Spleen (tissue), 7 donors: Measurements from ENCODE around the gene OR4C3.

ENCODE experiments used
- CTCF ChIP-seq, 11 experiments: fragments of 200-600 bp in 7 of 11; fragments of 450-650 bp in 4 of 11; sonication (generic) in 4 of 11; IDR thresholded peaks in 8 of 11; conservative IDR thresholded peaks in 3 of 11; 1 replicate in 7 of 11; 2 replicates in 4 of 11; pipeline versions ENCODE4 v1.4.0 to v1.8.0; 2016 to 2021; ENCODE audit warnings: antibody characterized with exemption in 11 of 11, inconsistent platforms in 4 of 11, mild to moderate bottlenecking in 1 of 11
- POLR2A ChIP-seq, 3 donors: fragments of 450-650 bp; IDR thresholded peaks; one replicate each; pipeline ENCODE4 v1.5.1; 2017; ENCODE audit warnings: antibody characterized with exemption in 3 of 3, mild to moderate bottlenecking in 1 of 3
- donor health status: DM: no; HTN: no; CAD: no; lungs with moderate emphysema.
- donor health status: DM: no; HTN: no; CAD: no.
- donor health status: DM: no; HTN: no; CAD: no.

GRCh38 chr11:48305923-48306322 is 18.8 kb upstream of the OR4C3 start, which contains the start of gene OR4S1:
- TF ChIP-seq CTCF (IDR thresholded peaks at IDR 0.05 in 8 of 11, conservative IDR thresholded peaks at IDR 0.05 in 3 of 11) (no peak), POLR2A (IDR thresholded peaks at IDR 0.05) (no peak)
